GM23338 (cell line): ENCODE results near the gene BCAP29. TPM values are rescaled to one million over a fixed set of nuclear protein-coding genes. Genes with fewer than 3 reads are reported as not detected.

Experiments
- ATAC-seq: fragments of 200-7000 bp; cut with Tn5 transposase; 3 replicates; pipeline ENCODE4 v1.9.1; 2020
- DNase-seq: peaks from one replicate; pipeline ENCODE4 v3.0.0-alpha.2; 2015; ENCODE audit warnings: low spot score
- H2AFZ ChIP-seq: fragments of 200-600 bp; sonication (generic); 2 replicates; pipeline ENCODE4 v1.8.0; 2016; ENCODE audit warnings: antibody characterized with exemption, mild to moderate bottlenecking, moderate library complexity
- H3F3A ChIP-seq: fragments of 200-600 bp; sonication (generic); replicated peaks from 2 replicates; pipeline ENCODE4 v1.8.0; 2017; ENCODE audit warnings: antibody characterized with exemption, mixed run types, low read depth
- H3K27ac ChIP-seq: fragments of 200-600 bp; sonication (generic); 2 replicates; pipeline ENCODE4 v1.6.1; 2016; ENCODE audit warnings: low read depth
- H3K27me3 ChIP-seq: fragments of 200-600 bp; sonication (generic); 2 replicates; pipeline ENCODE4 v1.8.0; 2016; ENCODE audit warnings: mild to moderate bottlenecking, mixed run types, moderate library complexity; ENCODE audit not compliant: insufficient read depth
- H3K36me3 ChIP-seq: fragments of 200-600 bp; sonication (generic); 2 replicates; pipeline ENCODE4 v1.8.0; 2016; ENCODE audit warnings: mild to moderate bottlenecking; ENCODE audit not compliant: insufficient read depth
- H3K4me1 ChIP-seq: fragments of 200-600 bp; sonication (generic); 2 replicates; pipeline ENCODE4 v1.8.0; 2016; ENCODE audit warnings: mild to moderate bottlenecking, moderate library complexity; ENCODE audit not compliant: insufficient read depth
- H3K4me2 ChIP-seq: fragments of 200-600 bp; sonication (generic); 2 replicates; pipeline ENCODE4 v1.7.1; 2017; ENCODE audit warnings: mixed run types
- H3K4me3 ChIP-seq: fragments of 200-600 bp; sonication (generic); 2 replicates; pipeline ENCODE4 v1.6.1; 2016; ENCODE audit warnings: mixed run types
- H3K79me2 ChIP-seq: fragments of 200-600 bp; sonication (generic); replicated peaks from 2 replicates; pipeline ENCODE4 v1.8.0; 2017; ENCODE audit warnings: mild to moderate bottlenecking; ENCODE audit not compliant: insufficient read depth
- H3K9me2 ChIP-seq: fragments of 200-600 bp; sonication (generic); 2 replicates; pipeline ENCODE4 v1.8.0; 2017; ENCODE audit not compliant: insufficient read depth
- H4K20me1 ChIP-seq: fragments of 200-600 bp; sonication (generic); replicated peaks from 2 replicates; pipeline ENCODE4 v1.8.0; 2017; ENCODE audit warnings: mild to moderate bottlenecking; ENCODE audit not compliant: insufficient read depth
- H3K27ac Mint-ChIP-seq: 2 replicates; pipeline ENCODE4 v1.8.0; 2020; ENCODE audit warnings: inconsistent platforms, mild to moderate bottlenecking, moderate library complexity, mixed read lengths
- H3K27me3 Mint-ChIP-seq: 3 replicates; pipeline ENCODE4 v1.8.0; 2022; ENCODE audit warnings: low read depth, mild to moderate bottlenecking, moderate library complexity, mixed read lengths, inconsistent platforms; ENCODE audit not compliant: insufficient read depth, poor library complexity
- H3K36me3 Mint-ChIP-seq: 3 replicates; pipeline ENCODE4 v1.8.0; 2021; ENCODE audit warnings: low read depth, mild to moderate bottlenecking, inconsistent platforms, moderate library complexity, mixed read lengths
- H3K4me1 Mint-ChIP-seq: 3 replicates; pipeline ENCODE4 v1.8.0; 2020; ENCODE audit warnings: mild to moderate bottlenecking, inconsistent platforms, mixed read lengths
- H3K4me3 Mint-ChIP-seq: 3 replicates; pipeline ENCODE4 v1.8.0; 2021; ENCODE audit warnings: moderate library complexity, mild to moderate bottlenecking, inconsistent platforms, mixed read lengths
- H3K9me3 Mint-ChIP-seq: 3 replicates; pipeline ENCODE4 v1.8.0; 2020; ENCODE audit warnings: moderate library complexity, mild to moderate bottlenecking, inconsistent platforms, mixed read lengths
- CREB1 ChIP-seq: fragments of 250-450 bp; sonication (Bioruptor Pico); IDR thresholded peaks from 2 replicates; pipeline ENCODE4 v1.5.0; 2020; ENCODE audit warnings: low read depth, mild to moderate bottlenecking, moderate library complexity
- EZH2 ChIP-seq: fragments of 200-600 bp; sonication (generic); IDR thresholded peaks from one replicate; pipeline ENCODE4 v1.8.0; 2017; ENCODE audit warnings: antibody characterized with exemption, mild to moderate bottlenecking, low read depth; ENCODE audit not compliant: unreplicated experiment
- EZH2phosphoT487 ChIP-seq: fragments of 200-600 bp; sonication (generic); IDR thresholded peaks from one replicate; pipeline ENCODE4 v1.8.1; 2018; ENCODE audit warnings: antibody characterized with exemption; ENCODE audit not compliant: unreplicated experiment
- JUNB ChIP-seq: IDR thresholded peaks from one replicate; pipeline ENCODE4 v1.6.1; 2016; ENCODE audit warnings: antibody characterized with exemption; ENCODE audit not compliant: unreplicated experiment
- NANOG ChIP-seq: IDR thresholded peaks from 2 replicates; pipeline ENCODE4 v1.6.1; 2016; ENCODE audit warnings: antibody characterized with exemption, borderline replicate concordance
- POLR2AphosphoS5 ChIP-seq: IDR thresholded peaks from 2 replicates; pipeline ENCODE4 v1.6.1; 2016; ENCODE audit warnings: antibody characterized with exemption, low read depth
- STAT1 ChIP-seq: IDR thresholded peaks from one replicate; pipeline ENCODE4 v1.6.1; 2016; ENCODE audit warnings: antibody characterized with exemption; ENCODE audit not compliant: unreplicated experiment
- ZNF114 ChIP-seq: fragments of 250-450 bp; sonication (Bioruptor Pico); IDR thresholded peaks from 2 replicates; pipeline ENCODE4 v1.5.0; 2020; ENCODE audit warnings: mild to moderate bottlenecking, moderate library complexity
- ZNF331 ChIP-seq: fragments of 250-450 bp; sonication (Bioruptor Pico); IDR thresholded peaks from 2 replicates; pipeline ENCODE4 v1.5.0; 2020; ENCODE audit warnings: low read depth, mild to moderate bottlenecking, moderate library complexity
- ZNF462 ChIP-seq: fragments of 250-450 bp; sonication (Bioruptor Pico); IDR thresholded peaks from 2 replicates; pipeline ENCODE4 v1.5.0; 2020; ENCODE audit warnings: mild to moderate bottlenecking, moderate library complexity
- polyA plus RNA-seq: library from polyadenylated mRNA; unstranded; fragments of >200 nt; fragmentation: Nextera tagmentation; extraction: Ambion mirVana; gene quantifications from 2 replicates; pipeline ENCODE4 v1.2.1, GENCODE V29; 2016
- total RNA-seq: library from RNA; depleted of rRNA; stranded (reverse); fragments of >200 nt; shearing (Covaris generic); gene quantifications from 2 replicates; pipeline ENCODE4 v1.2.3, GENCODE V29; 2014
- TF ChIP-seq, protein P1 (sequence below): IDR thresholded peaks from one replicate; pipeline ENCODE4 v1.6.1; 2018; ENCODE audit warnings: antibody characterized with exemption; ENCODE audit not compliant: unreplicated experiment
- TF ChIP-seq, protein P2 (sequence below): IDR thresholded peaks from 2 replicates; pipeline ENCODE4 v1.6.1; 2016; ENCODE audit warnings: antibody characterized with exemption
- TF ChIP-seq, protein P3 (sequence below), 2 experiments: fragments of 200-600 bp in 1 of 2; sonication (generic) in 1 of 2; conservative IDR thresholded peaks; 2 replicates each; pipeline versions ENCODE4 v1.5.1 to v1.6.1; 2016 to 2017; ENCODE audit warnings: antibody characterized with exemption in 2 of 2, low read depth in 2 of 2, mild to moderate bottlenecking in 2 of 2, moderate library complexity in 1 of 2

The BCAP29 gene
- total and polyA plus RNA-seq, 2 experiments from 2014 or later: 18.4 to 24.0 TPM

GRCh38 chr7:107563081-107563774 is 16.8 kb upstream of the BCAP29 start:
- TF ChIP-seq ZNF331 (CRISPR knock-in tag) (no peak), NANOG (no peak), POLR2AphosphoS5 (no peak), EZH2phosphoT487 (no peak), EZH2 (no peak), ZNF114 (CRISPR knock-in tag) (no peak), CREB1 (no peak), JUNB (no peak), ZNF462 (no peak), STAT1 (no peak)
- TF ChIP-seq, protein P1, sequence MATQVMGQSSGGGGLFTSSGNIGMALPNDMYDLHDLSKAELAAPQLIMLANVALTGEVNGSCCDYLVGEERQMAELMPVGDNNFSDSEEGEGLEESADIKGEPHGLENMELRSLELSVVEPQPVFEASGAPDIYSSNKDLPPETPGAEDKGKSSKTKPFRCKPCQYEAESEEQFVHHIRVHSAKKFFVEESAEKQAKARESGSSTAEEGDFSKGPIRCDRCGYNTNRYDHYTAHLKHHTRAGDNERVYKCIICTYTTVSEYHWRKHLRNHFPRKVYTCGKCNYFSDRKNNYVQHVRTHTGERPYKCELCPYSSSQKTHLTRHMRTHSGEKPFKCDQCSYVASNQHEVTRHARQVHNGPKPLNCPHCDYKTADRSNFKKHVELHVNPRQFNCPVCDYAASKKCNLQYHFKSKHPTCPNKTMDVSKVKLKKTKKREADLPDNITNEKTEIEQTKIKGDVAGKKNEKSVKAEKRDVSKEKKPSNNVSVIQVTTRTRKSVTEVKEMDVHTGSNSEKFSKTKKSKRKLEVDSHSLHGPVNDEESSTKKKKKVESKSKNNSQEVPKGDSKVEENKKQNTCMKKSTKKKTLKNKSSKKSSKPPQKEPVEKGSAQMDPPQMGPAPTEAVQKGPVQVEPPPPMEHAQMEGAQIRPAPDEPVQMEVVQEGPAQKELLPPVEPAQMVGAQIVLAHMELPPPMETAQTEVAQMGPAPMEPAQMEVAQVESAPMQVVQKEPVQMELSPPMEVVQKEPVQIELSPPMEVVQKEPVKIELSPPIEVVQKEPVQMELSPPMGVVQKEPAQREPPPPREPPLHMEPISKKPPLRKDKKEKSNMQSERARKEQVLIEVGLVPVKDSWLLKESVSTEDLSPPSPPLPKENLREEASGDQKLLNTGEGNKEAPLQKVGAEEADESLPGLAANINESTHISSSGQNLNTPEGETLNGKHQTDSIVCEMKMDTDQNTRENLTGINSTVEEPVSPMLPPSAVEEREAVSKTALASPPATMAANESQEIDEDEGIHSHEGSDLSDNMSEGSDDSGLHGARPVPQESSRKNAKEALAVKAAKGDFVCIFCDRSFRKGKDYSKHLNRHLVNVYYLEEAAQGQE: no peak
- TF ChIP-seq, protein P2, sequence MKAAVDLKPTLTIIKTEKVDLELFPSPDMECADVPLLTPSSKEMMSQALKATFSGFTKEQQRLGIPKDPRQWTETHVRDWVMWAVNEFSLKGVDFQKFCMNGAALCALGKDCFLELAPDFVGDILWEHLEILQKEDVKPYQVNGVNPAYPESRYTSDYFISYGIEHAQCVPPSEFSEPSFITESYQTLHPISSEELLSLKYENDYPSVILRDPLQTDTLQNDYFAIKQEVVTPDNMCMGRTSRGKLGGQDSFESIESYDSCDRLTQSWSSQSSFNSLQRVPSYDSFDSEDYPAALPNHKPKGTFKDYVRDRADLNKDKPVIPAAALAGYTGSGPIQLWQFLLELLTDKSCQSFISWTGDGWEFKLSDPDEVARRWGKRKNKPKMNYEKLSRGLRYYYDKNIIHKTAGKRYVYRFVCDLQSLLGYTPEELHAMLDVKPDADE: no peak
- TF ChIP-seq, protein P3, sequence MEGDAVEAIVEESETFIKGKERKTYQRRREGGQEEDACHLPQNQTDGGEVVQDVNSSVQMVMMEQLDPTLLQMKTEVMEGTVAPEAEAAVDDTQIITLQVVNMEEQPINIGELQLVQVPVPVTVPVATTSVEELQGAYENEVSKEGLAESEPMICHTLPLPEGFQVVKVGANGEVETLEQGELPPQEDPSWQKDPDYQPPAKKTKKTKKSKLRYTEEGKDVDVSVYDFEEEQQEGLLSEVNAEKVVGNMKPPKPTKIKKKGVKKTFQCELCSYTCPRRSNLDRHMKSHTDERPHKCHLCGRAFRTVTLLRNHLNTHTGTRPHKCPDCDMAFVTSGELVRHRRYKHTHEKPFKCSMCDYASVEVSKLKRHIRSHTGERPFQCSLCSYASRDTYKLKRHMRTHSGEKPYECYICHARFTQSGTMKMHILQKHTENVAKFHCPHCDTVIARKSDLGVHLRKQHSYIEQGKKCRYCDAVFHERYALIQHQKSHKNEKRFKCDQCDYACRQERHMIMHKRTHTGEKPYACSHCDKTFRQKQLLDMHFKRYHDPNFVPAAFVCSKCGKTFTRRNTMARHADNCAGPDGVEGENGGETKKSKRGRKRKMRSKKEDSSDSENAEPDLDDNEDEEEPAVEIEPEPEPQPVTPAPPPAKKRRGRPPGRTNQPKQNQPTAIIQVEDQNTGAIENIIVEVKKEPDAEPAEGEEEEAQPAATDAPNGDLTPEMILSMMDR (conservative IDR thresholded peaks at IDR 0.05; ENCODE audit: low read depth in 2 of 2): no peak
- H3K36me3 Mint-ChIP-seq: peaks cover 7% of the 10 kb centered on the region; the same call in 2 of the 3 replicates
- DNase-seq (peak; percentile 74), ATAC-seq (peak; percentile 80)
- no peaks in the 10 kb centered on the region for H3K27me3 Mint-ChIP-seq
- H3K27ac Mint-ChIP-seq: peak overlapping the region; percentile 97
- peaks cover 50% of the 10 kb centered on the region for H3K79me2 ChIP-seq
- no peaks in the 10 kb centered on the region for H3K9me3 Mint-ChIP-seq
- H3K36me3 ChIP-seq: no peaks in the 10 kb centered on the region
- peak overlapping the region; percentile 96 for H3K4me2 ChIP-seq
- H4K20me1 ChIP-seq: peaks cover 11% of the 10 kb centered on the region
- H3K4me1 Mint-ChIP-seq: peaks cover 13% of the 10 kb centered on the region
- H3F3A ChIP-seq: no peaks in the 10 kb centered on the region
- H3K27ac ChIP-seq: no peak overlapping the region
- peak overlapping the region; percentile 83 for H3K4me3 Mint-ChIP-seq
- H3K4me1 ChIP-seq: peaks cover 10% of the 10 kb centered on the region
- H3K9me2 ChIP-seq: no peaks in the 10 kb centered on the region
- H3K27me3 ChIP-seq: no peaks in the 10 kb centered on the region
- peak overlapping the region; percentile 60; the same call in 1 of the 2 replicates for H2AFZ ChIP-seq
- H3K4me3 ChIP-seq: peak overlapping the region; percentile 90
